ENCODE results near the gene ATAD2B. TPM values are rescaled to one million over a fixed set of nuclear protein-coding genes. Genes with fewer than 3 reads are reported as not detected.

The ATAD2B gene
- total and polyA plus RNA-seq, 12 donors: 2.2 to 11.8 (median 8.7) TPM

GRCh38 chr2:23756593-23757292, 170.2 kb downstream of the ATAD2B start:
- H3K36me3 ChIP-seq: peaks cover 0 to 89% (median 0%) of the 10 kb centered on the region in 9 donors
- H3K4me3 ChIP-seq: no peak overlapping the region
- TF ChIP-seq CTCF (IDR thresholded peaks at IDR 0.05): no peak
- peaks cover 0 to 26% (median 9%) of the 10 kb centered on the region in 9 donors for H3K4me1 ChIP-seq
- H3K27ac ChIP-seq: peak overlapping the region in 1 of 10 donors; percentile 24
- no peaks in the 10 kb centered on the region for H3K9me3 ChIP-seq
- no peaks in the 10 kb centered on the region for H3K27me3 ChIP-seq
- DNase-seq (no peak), ATAC-seq (no peak)
- intact Hi-C loops (cut with DNase I): no loop called here
- WGBS, 2 donors: 87 to 94% methylated on average over 7 of the region's 7 CpGs

GRCh38 chr2:23754970-23755369, 172.0 kb downstream of the ATAD2B start:
- H3K4me3 ChIP-seq: no peak overlapping the region
- ATAC-seq: no peak
- DNase-seq: no peak
- peaks cover 0 to 16% (median 0%) of the 10 kb centered on the region in 9 donors for H3K4me1 ChIP-seq
- no peaks in the 10 kb centered on the region for H3K27me3 ChIP-seq
- TF ChIP-seq CTCF (IDR thresholded peaks at IDR 0.05): no peak
- intact Hi-C loops (cut with DNase I): no loop called here
- no peaks in the 10 kb centered on the region for H3K9me3 ChIP-seq
- no peak overlapping the region for H3K27ac ChIP-seq
- peaks cover 0 to 92% (median 0%) of the 10 kb centered on the region in 9 donors for H3K36me3 ChIP-seq

- 67 to 72% methylated on average over 4 of the region's 4 CpGs for WGBS, 2 donors
- no peak overlapping the region for H3K27ac ChIP-seq
- DNase-seq: no peak
- ATAC-seq: no peak
- no peaks in the 10 kb centered on the region for H3K9me3 ChIP-seq
- peaks cover 0 to 81% (median 0%) of the 10 kb centered on the region in 9 donors for H3K36me3 ChIP-seq
- intact Hi-C loops (cut with DNase I): no loop called here
- no peaks in the 10 kb centered on the region for H3K27me3 ChIP-seq
- TF ChIP-seq CTCF (IDR thresholded peaks at IDR 0.05): no peak
- no peak overlapping the region for H3K4me3 ChIP-seq
- H3K4me1 ChIP-seq: peaks cover 0 to 16% (median 0%) of the 10 kb centered on the region in 9 donors
Observed at GRCh38 chr2:23753291-23754010, 173.5 kb downstream of the ATAD2B start.

- intact Hi-C loops (cut with DNase I): no loop called here
- ATAC-seq: no peak
- no peaks in the 10 kb centered on the region for H3K27me3 ChIP-seq
- H3K4me3 ChIP-seq: no peak overlapping the region
- peaks cover 0 to 4% (median 0%) of the 10 kb centered on the region in 9 donors for H3K4me1 ChIP-seq
- no peak for TF ChIP-seq CTCF (IDR thresholded peaks at IDR 0.05)
- H3K9me3 ChIP-seq: no peaks in the 10 kb centered on the region
- H3K27ac ChIP-seq: no peak overlapping the region
- WGBS, 2 donors: 99 to 100% methylated on average over 2 of the region's 2 CpGs
- H3K36me3 ChIP-seq: peaks cover 0 to 65% (median 0%) of the 10 kb centered on the region in 9 donors
- no peak for DNase-seq
Observed at GRCh38 chr2:23751747-23752265, 175.1 kb downstream of the ATAD2B start.
